Body of pancreas (tissue), 4 donors: Measurements from ENCODE around the gene MPZL1.

Experiments used
- CTCF ChIP-seq, 7 experiments: fragments of 450-650 bp in 4 of 7; fragments of 200-600 bp in 3 of 7; sonication (generic) in 3 of 7; IDR thresholded peaks; one replicate each; pipeline ENCODE4 v1.5.1; 2016 to 2019; ENCODE audit warnings: antibody characterized with exemption in 7 of 7
- POLR2A ChIP-seq, 3 donors: fragments of 450-650 bp; IDR thresholded peaks; one replicate each; pipeline ENCODE4 v1.6.1; 2016; ENCODE audit warnings: antibody characterized with exemption in 3 of 3, mild to moderate bottlenecking in 2 of 3

- no peak for TF ChIP-seq CTCF (IDR thresholded peaks at IDR 0.05)
- no peak for TF ChIP-seq POLR2A (IDR thresholded peaks at IDR 0.05)
Measured at GRCh38 chr1:167689567-167689920, 32.2 kb upstream of the MPZL1 start.
